Measurements from ENCODE around the gene SMC1B.
A peak's percentile ranks its signal among the peaks of the same experiment; 100 is the strongest.

Gene SMC1B

DNA sequence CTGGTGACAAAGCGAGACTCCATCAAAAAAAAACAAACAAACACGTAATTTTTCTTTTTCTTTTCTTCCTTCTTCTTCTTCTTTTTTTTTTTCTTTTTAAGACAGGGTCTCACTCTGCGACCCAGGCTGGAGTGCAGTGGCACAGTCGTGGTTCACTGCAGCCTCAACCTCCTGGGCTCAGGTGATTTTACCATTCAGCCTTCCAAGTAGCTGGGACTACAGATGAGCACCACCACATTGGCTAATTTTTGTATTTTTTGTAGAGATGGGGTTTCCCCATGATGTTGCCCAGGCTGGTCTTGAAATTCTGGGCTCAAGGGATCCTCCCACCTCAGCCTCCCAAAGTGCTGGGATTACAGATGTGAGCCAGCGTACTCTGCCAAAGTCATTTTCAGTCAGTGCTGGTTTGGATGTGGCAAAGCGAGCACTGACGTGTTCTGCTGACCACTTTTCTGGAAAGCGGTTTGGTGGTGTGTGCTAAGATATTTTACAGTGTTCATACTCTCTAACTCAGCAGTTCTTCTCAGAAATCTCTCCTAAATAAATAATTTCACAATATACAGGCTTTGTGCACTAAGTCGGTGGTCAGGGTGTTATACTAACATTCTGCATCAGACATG lies 92.9 kb downstream of the SMC1B start:
- DNase-seq (ENCODE audit: low spot score): peak; percentile 62

DNA sequence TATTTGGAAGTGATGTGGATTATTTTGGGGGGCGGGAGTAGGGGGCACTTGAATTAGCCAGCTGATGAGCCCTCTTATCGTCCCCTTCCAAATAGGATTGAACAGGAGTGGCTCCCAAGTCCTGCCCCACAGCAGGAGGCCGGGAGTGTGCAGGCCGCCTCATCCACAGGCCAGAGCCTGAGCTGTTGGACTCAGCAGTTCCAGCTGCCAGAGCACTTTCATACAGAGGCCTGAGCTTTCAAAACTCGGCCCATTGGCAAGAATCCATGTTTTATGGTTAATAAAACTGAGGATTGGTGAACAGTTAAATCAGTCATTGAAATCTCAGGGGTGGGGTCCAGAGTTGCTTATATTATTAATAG lies 94.1 kb downstream of the SMC1B start:
- peak; percentile 59 for DNase-seq (ENCODE audit: low spot score)

DNA sequence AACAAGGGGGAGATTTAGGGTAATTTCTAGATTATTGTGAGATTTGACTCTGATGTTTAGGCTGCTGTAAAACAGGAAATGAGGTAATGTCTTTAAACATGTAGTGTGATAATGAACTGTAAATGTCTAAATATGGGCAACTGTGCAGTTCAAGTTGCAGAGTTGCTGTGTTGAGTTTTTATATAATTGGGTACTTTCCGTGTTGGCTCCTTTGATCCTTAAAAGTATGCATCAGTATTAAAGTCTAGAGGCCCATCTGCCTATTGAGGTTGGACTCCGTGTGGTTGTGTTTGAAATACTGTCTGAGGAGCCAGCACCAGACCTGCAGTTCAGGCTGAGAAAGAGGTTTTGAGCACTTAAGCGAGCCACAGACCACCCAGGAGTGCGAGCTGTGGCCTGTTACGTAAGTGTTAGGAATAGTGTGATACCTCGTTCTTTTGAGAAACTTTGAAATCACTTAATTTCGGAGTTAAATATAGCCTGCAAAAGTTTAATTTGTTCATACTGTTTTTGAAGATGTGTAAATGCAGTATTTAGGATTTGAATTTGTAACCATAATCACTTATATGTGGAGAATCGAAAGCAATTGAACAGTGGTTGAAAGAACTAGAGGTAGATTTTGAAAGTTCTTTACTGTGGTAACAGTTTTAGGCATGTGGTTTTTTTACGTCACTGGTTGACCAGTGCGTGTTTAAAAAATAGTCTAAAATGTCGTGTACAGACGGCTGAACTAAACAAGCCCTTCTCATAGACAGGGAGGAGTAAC lies 94.7 kb downstream of the SMC1B start:
- peak; percentile 29 for DNase-seq (ENCODE audit: low spot score)

DNA sequence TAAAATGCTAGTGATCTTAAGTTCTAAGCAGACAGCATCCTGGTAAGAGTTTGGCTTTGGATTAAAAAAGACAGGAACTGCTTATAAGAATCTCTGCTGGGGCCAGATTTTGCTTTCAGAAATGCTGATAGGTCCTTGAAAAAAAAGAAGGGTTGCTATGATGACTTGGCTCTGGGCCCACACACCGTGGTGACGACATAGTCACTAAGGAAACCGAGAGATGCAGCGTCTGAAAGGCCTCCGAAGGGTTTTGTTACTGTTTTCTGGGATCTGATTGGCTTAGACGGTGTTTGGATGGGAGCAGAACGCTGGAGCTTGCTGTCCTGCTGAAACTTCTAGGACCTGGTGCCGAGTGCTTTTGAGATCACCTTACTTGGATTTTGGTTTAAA lies 95.2 kb downstream of the SMC1B start:
- DNase-seq (ENCODE audit: low spot score): peak; percentile 90

DNA sequence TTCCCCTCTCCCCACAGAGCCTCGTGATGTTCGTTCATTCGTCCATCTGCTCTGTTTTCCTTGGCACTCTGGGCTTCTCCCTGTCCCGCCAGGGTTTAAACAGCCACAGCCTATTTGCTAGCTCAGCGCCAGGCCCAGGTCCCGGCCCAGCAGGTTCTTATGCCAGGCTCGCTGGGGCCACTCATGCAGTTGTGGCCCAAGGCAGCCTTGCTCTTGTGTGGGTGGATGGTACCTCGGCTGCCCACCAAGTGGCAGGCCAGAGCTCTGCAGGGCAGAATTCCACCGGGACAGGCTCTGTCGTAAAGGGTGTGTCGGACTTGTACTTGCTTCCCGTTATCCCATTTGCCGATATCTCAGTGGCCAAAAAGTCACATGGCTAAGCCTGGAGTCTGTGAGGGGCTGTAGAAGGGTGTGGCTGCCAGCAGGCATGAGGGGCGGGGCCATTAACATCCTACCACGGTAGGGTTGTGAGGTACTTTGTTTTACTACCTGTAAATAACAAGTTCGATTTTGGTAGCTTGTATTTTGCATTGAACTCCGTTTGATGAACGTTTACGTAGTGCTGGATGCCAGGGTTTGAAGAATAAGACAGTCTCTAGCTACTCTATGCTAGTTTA lies 95.7 kb downstream of the SMC1B start:
- DNase-seq (ENCODE audit: low spot score): peak; percentile 69

DNA sequence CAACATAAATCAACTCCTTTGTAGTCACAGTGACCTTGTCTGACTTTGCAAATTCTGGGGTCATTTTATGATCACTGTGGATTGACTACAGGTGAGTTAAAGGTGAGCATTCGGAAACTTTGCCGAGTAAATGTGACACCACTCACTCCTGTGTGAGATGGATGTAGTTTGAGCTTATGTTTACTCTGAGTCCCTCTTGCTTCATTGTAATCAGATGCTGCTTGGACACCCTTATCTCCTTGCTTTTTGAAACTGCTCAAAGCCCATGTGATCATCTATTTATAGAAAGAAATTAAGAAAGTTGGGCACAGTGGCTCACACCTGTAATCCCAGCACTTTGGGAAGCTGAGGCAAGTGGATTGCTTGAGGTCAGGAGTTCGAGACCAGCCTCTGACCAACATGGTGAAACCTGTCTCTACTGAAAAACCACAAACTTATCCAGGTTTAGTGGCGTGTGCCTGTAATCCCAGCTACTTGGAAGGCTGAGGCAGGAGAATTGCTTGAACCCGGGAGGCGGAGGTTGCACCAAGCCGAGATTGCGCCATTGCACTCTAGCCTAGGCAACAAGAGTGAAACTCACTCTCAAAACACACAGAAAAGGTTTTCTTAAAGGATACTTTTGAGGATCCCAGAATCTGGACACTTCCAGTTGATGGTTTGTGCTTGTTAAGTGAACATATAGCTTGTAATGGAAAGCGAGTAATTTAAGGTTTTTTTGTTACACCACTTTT lies 96.4 kb downstream of the SMC1B start:
- no peak for DNase-seq (ENCODE audit: low spot score)

DNA sequence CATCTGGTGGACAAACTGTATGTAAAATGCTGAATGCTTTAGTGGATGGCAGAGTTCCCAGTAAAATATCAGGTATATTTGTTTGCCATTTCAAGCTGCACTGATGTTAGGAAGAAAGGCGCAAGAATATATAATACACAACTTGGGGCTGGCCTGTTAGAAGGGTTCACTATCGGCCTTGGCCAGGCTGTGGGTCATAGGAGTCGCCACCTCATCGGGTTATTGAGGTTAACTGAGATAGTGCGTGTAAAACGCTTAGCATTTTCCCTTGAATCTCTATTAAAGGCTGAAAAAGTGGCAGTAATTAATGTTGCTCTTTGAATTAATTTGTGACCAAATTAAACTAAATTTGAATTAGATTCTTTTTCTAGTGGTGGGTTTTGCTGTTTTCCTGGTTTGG lies 98.6 kb downstream of the SMC1B start:
- no peak for DNase-seq (ENCODE audit: low spot score)

DNA sequence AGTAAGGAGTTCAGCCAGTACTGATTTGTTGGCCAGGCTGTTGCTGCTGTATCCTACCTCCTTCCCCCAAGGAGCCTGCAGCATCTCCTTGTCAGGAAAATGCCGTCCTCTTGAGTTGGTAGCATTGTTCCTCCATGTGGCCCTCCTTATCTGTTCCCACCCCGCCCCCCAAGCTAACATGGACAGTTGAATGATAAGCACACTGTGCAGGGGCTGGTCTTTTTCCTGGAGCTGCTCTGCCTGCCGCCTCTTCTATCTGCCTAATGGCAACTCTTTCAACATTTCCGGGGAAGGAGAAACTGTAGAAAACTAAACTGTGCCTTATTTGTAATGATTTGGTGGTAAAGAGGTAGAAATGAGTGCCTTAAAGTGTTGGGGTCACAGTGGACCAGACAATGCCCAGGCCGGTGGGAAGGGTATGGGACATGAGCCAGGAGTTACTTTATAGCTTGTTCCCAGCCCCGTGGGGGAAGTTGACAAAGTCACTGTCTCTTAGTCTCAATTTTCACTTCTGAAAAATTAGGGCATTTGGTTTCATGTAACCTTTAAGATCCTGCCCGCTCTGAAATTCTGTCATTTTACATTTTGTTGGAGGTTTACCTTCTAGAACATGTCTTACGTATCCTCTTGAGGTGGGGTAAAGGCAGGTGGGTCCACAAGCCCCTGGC lies 99.2 kb downstream of the SMC1B start:
- DNase-seq (ENCODE audit: low spot score): no peak

DNA sequence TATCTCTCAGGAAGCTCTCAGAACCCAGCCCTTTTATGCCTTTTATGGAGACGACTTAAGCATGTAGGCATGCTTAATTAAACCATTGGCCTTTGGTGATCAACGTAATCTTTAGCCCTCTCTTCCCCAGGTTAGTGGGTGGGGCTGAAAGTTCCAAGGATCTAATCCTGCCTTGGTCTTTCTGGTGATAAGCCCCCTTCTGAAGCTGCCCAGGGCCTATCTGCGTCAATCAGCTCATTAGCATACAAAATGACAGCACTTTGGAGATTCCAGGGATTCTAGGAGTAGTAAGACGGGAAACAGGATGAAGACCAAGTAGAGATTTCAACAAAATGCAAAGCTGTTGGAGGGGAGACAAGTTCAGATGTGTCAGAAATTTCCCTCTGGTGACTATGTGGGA lies 100.5 kb downstream of the SMC1B start:
- DNase-seq (ENCODE audit: low spot score): no peak

DNA sequence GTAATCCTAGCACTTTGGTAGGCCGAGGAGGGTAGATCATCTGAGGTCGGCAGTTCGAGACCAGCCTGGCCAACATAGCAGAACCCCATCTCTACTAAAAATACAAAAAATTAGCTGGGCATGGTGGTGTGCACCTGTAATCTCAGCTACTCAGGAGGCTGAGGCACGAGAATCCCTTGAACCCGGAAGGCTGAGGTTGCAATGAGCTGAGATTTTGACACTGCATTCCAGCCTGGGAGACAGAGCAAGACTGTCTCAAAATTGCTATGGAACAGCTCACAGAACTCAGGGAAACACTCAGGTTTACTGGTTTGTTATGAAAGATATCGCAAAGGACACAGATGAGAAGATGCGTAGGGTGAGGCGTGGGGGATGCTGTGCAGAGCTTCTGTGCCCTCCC lies 101.0 kb downstream of the SMC1B start:
- DNase-seq (ENCODE audit: low spot score): no peak

DNA sequence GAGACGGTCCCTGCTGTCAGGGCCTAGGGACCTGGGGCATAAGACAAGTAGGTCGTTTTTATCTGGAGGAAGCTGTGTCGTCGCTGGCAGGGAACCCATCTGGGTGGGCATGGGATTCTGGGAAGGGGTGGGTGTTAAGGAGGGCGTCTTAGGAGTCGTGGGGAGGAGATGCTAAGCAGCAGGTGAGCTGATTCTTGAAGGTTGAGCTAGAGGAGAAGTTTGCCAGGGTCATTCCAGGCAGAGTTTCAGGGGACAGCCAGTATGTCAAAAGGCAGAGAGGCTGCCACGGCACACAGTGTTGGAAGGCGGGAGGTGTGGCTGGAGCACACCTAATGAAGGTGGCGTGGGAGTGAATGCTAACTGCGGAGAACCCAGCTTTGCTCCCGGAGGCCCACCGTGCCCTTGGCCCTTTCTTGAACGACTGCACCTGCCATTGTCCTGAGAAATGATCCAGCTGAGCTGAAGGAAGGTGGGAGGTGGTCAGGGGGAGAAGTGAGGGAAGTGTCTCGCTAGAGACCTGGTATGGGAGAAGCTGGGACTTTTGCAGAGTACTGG lies 102.3 kb downstream of the SMC1B start:
- no peak for DNase-seq (ENCODE audit: low spot score)

DNA sequence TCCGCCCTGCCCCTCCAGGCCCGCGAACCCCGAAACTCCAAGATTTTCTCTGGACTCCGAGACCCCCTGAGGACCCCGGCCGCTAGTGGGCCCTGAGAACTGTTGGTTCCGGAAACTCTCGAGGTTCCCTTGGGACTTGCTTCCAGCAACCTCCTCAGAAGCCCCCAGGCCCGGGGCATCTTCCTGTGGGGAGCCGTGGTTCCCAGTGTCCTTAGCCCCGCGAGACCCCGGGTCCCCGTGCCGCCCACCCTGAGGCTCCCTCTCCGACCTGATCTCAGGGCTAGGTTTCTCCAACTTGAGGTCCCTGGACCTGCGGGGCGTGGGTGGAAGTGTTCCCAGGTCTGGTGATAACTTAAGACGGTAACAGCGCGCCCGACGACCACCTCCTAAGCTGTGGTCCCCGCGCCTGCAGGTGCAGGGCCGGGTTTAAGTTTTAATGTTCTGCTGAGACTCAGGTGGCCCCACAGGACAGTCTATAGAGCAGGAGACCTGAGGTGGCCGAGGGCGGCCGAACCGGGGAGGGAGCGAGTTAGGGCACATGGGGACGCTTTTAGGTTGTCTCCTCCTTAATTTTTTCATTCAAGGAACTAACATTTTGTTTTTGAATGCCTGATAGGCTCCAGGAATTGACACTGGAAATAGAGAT lies 102.9 kb downstream of the SMC1B start:
- DNase-seq (ENCODE audit: low spot score): no peak

DNA sequence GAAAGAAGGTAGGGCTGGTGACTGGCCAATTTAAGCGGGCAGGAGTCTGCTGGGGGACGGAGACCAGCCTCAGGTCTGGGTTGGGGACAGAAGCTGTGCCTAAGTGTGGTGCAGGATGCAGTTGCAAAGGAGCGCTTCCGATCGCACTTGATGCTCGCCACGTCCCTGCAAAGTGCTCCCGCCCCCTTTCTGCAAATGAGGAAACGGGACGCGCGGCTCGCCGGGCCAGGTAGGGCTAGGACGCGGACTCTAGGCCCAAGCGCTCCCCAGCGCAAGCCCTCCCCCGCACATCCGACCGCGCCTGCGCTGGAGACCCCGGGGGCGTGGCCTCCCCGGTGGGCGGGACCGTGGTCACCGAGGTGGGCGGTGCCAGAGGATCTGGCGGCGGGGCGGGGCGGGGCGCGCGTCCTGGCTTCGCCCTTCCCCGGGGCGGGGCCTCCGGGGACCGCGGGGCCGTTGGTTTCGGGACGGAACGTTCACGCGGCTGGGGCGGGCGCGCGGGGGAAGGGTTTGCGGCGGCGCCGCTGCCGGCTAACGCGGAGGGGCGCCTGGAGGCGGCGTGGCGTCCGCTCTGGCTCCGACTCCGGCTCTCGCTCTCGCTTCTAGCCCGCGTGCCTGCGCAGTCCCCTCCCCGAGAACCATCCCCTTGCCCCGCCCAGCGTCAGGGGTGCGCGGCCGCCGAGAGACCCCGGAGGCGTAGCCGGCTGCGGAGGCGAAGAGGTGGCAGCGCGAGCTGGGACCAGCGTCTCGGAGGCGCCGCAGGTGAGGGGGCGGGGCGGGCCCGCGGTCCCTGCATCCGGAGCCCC lies 103.8 kb downstream of the SMC1B start, which contains the start of gene FAM118A:
FAM118A (plus strand) TSS at position 513 of the 806 bp plus-strand sequence. CDS start 12,446 bp downstream, outside the sequence.
- DNase-seq (ENCODE audit: low spot score): peak; percentile 99

DNA sequence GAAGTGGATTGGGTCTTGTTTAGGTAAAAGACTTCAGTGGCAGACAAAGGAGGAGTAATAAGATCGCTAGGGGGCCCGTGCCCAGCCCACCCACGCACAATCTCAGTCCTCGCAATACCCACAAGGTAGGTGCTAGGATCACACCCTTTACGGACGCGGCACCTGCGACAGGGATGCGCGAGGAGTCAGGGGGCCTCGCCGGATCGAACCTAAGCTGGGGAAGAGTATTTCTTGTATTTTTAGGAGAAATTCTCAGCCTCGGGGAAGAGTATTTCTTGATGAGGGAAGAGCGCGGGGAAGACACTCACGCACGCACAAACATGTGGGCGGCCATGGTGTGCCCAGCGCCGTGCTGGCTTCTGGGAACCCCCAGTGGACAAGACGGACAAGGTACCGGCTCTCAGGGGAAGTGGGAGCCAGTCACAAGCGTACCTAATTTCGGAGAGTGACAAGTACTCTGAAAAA lies 104.4 kb downstream of the SMC1B start:
- no peak for DNase-seq (ENCODE audit: low spot score)

DNA sequence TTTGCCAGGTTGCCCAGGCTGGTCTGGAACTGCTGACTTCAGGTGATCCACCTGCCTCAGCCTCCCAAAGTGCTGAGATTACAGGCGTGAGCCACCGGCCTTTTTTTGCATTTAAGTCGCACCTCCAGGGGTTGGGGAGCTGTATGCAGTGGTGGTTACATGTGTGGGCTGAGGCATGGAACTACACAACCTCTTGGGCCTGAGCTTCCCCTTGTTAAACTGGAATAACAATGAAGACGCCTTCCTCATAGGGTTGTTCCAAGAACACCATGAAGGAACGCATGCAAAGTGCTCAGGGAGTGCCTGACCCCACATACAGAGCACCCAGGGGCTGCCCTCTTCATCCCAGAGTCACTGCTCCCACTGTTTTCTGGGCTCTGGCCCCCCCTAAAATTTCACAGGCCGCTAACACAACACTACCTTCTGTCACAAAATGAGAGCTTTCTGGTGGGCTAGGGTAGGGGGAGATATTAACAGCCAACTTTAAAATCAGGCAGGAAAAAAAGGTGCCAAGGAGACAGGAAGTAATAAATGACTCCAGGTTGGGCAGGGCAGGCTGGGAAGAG lies 104.9 kb downstream of the SMC1B start:
- DNase-seq (ENCODE audit: low spot score): no peak

DNA sequence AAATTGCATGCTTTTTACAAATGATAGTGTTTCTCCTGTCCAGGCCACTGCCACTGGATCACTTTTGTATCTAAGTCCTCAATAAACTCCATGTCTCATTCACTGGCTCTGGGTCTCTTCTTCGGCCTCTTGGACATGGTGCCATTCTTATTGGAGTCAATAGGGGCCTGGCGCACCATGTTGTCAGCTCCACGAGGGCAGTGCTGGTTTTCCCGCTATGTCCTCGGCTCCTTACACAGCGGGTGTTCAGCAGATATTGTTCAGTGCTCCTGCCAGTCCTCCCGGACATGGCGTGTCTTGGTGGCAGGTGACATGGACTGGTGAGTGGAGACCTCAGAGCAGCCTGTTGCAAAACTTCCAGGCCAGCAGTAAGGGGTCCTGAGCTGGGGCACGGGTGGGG lies 107.3 kb downstream of the SMC1B start:
- DNase-seq (ENCODE audit: low spot score): no peak

DNA sequence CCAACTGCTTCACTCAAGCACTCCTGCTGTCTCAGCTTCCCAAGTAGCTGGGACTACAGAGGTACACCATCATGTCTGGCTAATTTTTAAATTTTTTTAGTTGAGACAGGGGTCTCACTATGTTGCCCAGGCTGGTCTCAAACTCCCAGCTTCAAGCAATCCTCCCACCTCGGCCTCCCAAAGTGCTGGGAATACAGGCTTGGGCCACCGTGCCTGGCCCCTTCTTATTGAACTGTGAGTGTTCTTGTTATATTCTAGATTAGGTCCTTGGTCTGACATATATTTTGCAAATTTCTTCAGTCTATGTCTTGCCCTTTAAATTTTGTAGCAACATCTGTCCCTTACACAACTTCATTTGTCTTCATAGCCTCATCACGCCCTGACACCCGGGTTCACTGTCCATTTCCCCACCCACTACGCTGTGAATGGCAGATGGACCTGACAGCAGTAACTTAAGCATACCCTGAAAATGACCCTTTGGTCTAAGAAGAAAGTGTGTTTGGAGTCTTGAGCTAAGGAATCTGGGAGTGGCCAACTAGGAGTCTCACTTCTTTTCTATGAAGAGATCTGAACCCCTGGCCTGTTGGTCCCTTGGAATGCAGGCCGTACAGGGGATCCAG lies 107.8 kb downstream of the SMC1B start:
- DNase-seq (ENCODE audit: low spot score): no peak

DNA sequence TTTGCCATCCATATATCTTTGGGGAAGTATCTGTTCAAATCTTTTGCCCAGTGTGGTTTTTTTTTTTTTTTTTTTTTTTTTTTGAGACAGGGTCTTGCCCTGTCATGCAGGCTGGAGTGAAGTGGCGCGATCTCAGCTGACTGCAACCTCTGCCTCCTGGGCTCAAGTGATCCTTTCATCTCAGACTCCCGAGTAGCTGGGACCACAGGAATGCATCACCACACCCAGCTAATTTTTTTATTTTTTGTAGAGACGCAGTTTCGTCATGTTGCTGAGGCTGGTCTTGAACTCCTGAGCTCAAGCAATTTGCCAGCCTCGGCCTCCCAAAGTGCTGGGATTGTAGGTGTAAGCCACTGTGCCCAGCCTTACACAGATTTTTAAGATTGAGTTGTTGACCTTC lies 108.4 kb downstream of the SMC1B start:
- DNase-seq (ENCODE audit: low spot score): no peak

DNA sequence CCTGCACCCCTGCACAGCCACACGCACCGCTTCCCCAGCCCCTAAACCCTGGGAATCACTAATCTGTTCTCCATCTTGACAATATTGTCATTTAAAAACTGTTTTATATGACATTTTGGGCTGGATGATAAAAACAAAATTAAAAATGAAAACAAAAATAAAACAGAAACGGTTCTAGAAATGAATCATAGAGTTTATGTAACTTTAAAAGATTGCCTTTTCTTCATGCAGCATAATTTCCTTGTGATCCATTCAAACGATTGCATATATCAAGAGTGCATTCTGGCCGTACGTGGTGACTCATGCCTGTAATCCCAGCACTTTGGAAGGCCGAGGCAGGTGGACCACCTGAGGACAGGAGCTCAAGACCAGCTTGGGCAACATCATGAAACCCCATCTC lies 110.2 kb downstream of the SMC1B start:
- no peak for DNase-seq (ENCODE audit: low spot score)

DNA sequence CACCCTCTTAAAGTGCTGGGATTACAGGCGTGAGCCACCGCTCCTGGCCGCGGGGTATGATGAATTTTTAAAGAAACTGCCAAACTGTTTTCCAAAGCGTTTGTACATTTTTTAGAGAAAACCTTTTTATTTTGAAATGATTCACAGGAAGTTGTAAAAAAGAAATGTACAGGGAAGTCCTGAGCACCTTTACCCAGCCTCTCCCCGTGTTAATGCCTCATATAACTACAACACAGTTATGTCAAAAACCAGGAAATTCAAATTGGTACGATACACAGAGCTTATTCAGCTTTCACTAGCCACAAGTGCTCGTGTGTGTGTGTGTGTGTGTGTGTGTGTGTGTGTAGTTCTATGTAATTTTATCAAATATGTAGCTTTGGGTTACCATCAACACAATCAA lies 110.6 kb downstream of the SMC1B start:
- no peak for DNase-seq (ENCODE audit: low spot score)
